Retinal pigment epithelial cell (primary cell): ENCODE data around the gene BSDC1.
"Not testable (repeated sequence)": the region's sequence is repeated elsewhere in the genome, so short reads cannot be mapped to it uniquely, and the experiment has no call there.

Experiments used
- DNase-seq: peaks from one replicate; pipeline ENCODE4 v3.0.0-alpha.2; 2010; ENCODE audit warnings: low read depth
- H3K4me3 ChIP-seq: 2 replicates; pipeline ENCODE4 v1.5.1; 2011; ENCODE audit warnings: mild to moderate bottlenecking, low read length, control low read depth, moderate library complexity
- CTCF ChIP-seq: conservative IDR thresholded peaks from 2 replicates; pipeline ENCODE4 v1.5.1; 2011; ENCODE audit warnings: low read depth, low read length, control low read depth, inconsistent platforms

BSDC1 gene

DNA sequence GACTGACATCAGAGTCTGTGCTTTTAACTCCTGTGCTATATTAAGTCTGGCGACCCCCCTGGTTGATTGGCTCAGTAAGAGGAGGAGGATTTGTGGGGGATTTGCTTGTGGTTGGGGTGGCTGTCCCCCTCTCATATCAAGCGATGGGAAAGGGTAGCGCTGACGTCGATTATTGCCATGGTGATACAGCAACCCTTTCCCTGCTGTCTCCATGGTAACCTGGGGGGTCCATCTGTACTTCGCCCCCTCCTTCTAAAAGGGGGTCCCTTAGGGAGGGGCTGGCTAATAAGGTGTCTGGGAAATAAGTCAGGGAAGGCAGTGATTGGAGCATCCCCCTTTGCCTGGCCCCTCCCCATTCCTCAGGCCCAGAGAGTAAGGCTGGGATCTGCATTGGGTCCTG is 36.6 kb downstream of the BSDC1 start:
- DNase-seq = no peak
- no peak overlapping the region for H3K4me3 ChIP-seq
- no peak for TF ChIP-seq CTCF

GRCh38 chr1:32356478-32356877 is 37.8 kb downstream of the BSDC1 start:
- no peak for DNase-seq
- TF ChIP-seq CTCF = no peak
- no peak overlapping the region for H3K4me3 ChIP-seq

DNA sequence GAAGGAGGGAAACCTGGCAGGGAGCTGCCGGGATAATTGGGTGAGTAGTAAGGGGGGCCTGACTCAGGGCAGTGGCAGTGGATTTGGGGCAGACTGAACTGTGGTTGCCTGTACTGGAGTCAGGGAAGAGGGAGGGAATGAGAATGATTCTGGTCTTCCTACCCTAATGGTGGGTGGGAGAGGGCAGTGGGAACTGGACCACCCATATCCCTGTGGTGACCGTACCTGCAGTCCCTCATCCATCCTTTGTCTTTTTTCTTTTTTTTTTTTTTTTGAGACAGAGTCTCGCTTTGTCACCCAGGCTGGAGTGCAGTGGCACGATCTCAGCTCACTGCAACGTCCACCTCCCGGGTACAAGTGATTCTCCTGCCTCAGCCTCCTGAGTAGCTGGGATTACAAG is 38.5 kb downstream of the BSDC1 start:
- H3K4me3 ChIP-seq, DNase-seq: not testable (repeated sequence)

GRCh38 chr1:32353886-32354570 is 40.2 kb downstream of the BSDC1 start:
- no peak overlapping the region for H3K4me3 ChIP-seq
- TF ChIP-seq CTCF = no peak
- DNase-seq = no peak

GRCh38 chr1:32353431-32353830 is 40.8 kb downstream of the BSDC1 start:
- no peak overlapping the region for H3K4me3 ChIP-seq
- no peak for TF ChIP-seq CTCF
- DNase-seq = no peak

DNA sequence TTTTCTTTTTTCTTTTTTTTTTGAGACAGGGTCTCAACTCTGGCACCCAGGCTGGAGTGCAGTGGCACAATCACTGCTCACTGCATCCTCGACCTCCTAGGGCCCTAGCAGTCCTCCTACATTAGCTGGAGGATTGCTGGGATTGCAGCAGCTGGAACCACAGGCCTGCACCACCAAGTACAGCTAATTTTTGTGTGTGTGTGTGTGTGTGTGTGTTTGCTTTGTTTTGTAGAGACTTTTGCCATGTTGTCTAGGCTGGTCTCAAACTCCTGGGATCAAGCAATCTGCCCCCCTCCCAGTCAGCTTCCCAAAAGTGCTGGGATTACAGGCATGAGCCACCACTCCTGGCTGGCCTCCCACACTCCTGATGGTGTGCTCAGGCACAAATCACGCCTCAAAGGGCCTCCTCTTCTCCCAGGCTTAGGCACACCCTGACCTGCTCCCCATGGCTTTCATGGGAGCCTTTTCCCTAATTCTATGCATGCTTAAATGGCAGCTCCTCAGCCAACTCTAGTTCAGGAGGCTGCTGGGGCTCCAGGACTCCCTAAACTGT is 41.3 kb downstream of the BSDC1 start:
- no peak for TF ChIP-seq CTCF
- H3K4me3 ChIP-seq = no peak overlapping the region
- no peak for DNase-seq

- peak overlapping the region; percentile 61 for H3K4me3 ChIP-seq
- TF ChIP-seq CTCF = no peak
- no peak for DNase-seq
Observed at GRCh38 chr1:32352239-32352745, 41.9 kb downstream of the BSDC1 start.
